GM21576 (cell line): ENCODE results near the gene RBMS1.
"Not testable (repeated sequence)": the region's sequence is repeated elsewhere in the genome, so short reads cannot be mapped to it uniquely, and the experiment has no call there.

ENCODE experiments used
- ATAC-seq: cut with Tn5 transposase; IDR thresholded peaks from one replicate; pipeline ENCODE4 v1.9.1; 2021; ENCODE audit warnings: mild to moderate bottlenecking, moderate library complexity; ENCODE audit not compliant: unreplicated experiment

Gene RBMS1

DNA sequence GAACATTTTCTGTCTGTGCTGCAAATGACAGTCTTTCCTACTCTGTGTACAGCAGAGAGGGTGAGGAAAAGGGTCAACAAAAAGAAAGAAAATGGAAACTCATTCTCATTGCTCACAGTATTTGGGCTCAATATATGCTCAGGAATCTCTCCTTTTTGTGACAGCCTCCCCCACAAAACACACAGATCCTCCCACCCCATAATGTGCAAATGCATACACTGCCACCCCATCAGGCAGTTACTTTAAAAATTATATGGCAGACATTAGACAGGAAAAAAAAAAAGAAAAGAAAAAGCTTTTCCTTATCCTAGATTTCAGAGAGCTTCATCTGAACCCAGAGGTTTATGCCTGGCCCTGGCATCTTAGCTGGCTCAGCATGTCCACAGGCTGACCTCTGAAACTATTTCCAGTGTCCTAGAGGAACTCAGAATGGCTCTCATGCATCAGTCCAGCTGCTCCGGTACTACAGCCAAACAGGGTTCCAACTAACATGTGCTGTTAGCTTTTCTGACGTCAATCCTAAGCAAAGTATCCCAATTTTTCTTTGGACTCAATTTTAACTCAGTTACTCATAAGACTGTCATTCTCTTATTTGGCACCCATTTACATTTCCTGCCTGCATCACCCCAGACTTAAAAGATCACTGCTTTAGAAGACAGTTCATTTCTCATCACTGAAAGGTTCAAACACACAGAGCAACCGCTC, 105.9 kb downstream of the RBMS1 start:
- ATAC-seq = no peak

- ATAC-seq = no peak
Measured at GRCh38 chr2:160384791-160385190, 108.8 kb downstream of the RBMS1 start.

DNA sequence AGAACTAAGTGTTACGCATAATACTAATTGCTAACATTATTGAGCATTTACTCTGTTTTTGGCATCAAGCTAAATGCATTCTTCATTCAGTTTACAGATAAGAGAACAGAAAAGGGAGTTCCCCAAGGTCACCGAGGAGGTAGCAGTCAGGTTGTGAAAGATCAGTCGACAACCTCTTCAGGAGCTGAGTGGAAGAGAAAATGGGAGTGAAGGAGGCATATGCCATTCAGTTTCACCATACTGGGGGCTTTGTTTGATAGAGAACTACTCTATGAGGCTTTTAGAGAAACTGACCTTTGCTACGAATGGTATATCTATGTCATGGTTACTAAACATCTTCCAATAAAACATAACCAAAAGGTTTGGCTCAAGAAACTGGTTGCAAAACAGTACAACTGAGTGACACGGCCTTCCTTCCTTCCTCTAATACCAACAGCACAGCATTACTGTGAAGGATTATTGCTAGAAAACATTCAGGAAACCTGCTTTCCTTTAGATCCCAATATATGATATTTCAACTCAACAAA, 112.1 kb downstream of the RBMS1 start:
- no peak for ATAC-seq

- ATAC-seq = no peak
Measured at GRCh38 chr2:160380611-160381010, 113.0 kb downstream of the RBMS1 start.

DNA sequence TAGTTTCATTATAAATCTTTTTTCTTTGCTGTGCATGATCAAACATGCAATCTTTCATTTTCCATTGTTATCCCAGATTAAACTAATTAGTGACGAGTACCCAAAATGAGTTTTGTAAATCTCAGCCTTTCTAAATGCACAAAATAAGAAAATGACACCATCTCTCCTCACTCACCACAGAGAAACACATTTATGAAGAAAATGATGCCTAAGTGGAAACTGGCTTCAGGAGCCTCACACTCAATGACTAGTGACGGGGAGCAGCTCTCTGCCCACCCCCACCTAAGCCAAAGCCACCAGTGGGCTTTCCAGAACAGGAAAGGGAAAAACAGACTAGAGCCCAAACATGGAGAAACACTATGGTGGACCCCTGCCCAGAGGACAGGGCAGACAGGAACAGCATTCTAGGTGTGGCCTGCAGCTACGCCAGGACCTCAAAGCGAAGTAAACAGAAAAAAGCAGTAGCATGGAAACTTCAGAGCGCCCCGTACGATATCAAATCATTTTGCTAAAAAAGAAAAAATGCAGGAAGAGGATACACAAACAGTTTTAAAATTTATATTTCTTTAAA, 113.5 kb downstream of the RBMS1 start:
- ATAC-seq = no peak

GRCh38 chr2:160379399-160379798, 114.2 kb downstream of the RBMS1 start:
- ATAC-seq = no peak

DNA sequence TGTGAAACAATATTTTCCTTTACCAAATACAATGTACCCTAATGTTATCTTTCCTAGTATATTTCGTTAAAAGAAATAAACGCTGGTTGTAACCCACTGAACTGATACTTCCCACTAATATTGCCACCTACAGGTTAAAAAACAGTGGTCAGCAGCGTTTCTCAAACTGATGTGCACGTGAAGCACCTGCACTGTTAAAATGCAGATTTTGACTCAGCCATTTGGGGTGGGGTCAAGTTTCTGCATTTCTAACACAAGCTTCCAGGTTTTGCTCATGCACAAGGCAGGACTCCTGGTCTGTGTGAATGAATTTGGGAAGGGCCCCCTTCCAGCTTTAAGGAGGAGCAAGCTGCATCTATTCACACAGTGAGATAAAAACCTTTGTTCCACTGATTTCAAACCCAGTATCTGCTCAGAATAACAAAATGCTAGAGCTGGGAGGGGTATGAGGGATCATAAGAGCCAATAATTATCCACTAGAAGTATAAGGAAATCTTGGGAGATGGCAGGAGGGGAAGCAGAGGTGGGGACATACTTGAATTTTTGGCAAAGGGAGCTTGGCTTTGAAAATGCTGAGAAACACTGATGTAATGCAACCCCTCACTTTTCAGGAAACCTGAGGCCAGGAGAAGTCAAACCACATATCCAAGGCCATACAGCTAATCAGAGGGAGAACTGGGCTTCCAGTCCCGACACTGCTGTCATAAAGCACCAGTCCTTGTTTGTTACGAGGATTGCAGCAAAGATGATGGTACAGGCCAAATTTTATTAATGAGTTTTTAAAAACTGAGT, 116.2 kb downstream of the RBMS1 start:
- no peak for ATAC-seq

GRCh38 chr2:160376576-160376975, 117.0 kb downstream of the RBMS1 start:
- no peak for ATAC-seq

- ATAC-seq = no peak
Measured at GRCh38 chr2:160375802-160376469, 117.7 kb downstream of the RBMS1 start.

- no peak for ATAC-seq
Measured at GRCh38 chr2:160375037-160375436, 118.6 kb downstream of the RBMS1 start.

GRCh38 chr2:160373666-160374065, 119.9 kb downstream of the RBMS1 start:
- no peak for ATAC-seq

DNA sequence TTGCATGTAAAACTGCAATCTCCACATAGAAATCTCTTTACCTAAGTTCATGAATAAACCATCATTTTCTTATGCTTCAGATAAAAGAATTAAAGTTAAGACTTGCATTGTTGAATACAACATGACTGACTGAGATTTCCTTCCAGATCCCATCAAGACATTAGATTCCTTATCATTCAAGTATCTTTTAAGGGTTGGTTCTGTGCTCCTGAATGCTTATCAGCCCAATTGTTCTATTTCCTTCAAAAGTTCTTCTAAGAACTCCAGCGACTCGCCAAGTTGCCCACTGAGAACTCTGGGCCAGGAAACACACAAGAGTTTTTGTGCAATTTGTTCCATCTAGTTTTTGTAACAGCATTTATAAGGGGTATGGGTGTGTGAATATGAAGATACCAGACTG, 120.3 kb downstream of the RBMS1 start:
- ATAC-seq = no peak

DNA sequence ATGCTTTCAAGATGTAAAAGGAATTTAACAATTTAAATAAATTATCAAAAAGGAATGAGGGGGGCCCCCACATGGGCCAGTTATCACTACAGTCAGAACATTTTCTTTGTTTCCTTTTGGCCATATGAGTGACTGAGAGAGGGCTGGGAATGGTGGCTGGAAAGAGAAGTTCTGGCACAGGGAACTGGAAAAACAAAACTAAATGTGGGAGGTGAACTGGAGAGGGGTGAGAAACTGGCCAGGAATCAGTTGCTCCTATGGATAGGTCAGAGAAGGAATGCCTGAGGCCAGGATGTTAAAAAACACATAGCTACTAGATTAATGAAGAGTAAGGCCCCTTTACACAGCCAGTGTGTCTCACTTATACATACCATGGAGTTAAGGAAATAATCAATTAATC, 121.0 kb downstream of the RBMS1 start:
- no peak for ATAC-seq

GRCh38 chr2:160372010-160372356, 121.6 kb downstream of the RBMS1 start:
- ATAC-seq = no peak

GRCh38 chr2:160371251-160372009, 122.2 kb downstream of the RBMS1 start:
- no peak for ATAC-seq

- ATAC-seq = no peak
Measured at GRCh38 chr2:160368988-160369930, 124.3 kb downstream of the RBMS1 start.

- ATAC-seq = peak; percentile 68
Measured at GRCh38 chr2:160367887-160368286, 125.7 kb downstream of the RBMS1 start.

GRCh38 chr2:160367139-160367538, 126.5 kb downstream of the RBMS1 start:
- ATAC-seq = not testable (repeated sequence)

- ATAC-seq = no peak
Measured at GRCh38 chr2:160366474-160366873, 127.1 kb downstream of the RBMS1 start.
